DOHH2 (cell line): ENCODE measurements around the gene GSTA1.
"Not testable (repeated sequence)": the region's sequence is repeated elsewhere in the genome, so short reads cannot be mapped to it uniquely, and the experiment has no call there.

Experiments
- EZH2phosphoT487 ChIP-seq: fragments of 200-600 bp; sonication (generic); IDR thresholded peaks from 2 replicates; pipeline ENCODE4 v1.6.1; 2017; ENCODE audit warnings: borderline replicate concordance, mild to moderate bottlenecking, antibody characterized with exemption, low read length, moderate library complexity, mixed read lengths
- TF ChIP-seq, protein P1 (sequence below): fragments of 200-600 bp; sonication (generic); IDR thresholded peaks from one replicate; pipeline ENCODE4 v1.5.1; 2014; ENCODE audit warnings: antibody characterized with exemption, mild to moderate bottlenecking, low read depth, low read length; ENCODE audit not compliant: poor library complexity, severe bottlenecking

DNA sequence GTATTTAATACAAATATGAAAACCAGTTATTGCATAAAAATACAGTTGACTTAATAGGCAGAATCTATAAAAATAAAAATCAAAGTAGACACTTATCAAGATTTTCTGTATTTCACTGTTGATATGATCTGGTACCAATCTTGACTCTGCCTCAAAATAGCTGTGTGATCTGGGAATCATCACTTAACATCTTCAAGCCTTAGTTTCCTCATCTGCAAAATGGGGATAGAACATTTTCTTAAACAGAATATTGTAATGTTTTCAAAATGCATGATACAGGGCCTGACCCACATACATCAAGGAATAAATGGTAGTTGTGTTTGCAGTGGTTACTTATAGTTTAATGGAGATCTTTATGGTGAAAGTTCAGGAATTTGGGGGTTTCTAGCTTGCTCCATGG lies 21.4 kb downstream of the GSTA1 start:
- TF ChIP-seq, protein P1, sequence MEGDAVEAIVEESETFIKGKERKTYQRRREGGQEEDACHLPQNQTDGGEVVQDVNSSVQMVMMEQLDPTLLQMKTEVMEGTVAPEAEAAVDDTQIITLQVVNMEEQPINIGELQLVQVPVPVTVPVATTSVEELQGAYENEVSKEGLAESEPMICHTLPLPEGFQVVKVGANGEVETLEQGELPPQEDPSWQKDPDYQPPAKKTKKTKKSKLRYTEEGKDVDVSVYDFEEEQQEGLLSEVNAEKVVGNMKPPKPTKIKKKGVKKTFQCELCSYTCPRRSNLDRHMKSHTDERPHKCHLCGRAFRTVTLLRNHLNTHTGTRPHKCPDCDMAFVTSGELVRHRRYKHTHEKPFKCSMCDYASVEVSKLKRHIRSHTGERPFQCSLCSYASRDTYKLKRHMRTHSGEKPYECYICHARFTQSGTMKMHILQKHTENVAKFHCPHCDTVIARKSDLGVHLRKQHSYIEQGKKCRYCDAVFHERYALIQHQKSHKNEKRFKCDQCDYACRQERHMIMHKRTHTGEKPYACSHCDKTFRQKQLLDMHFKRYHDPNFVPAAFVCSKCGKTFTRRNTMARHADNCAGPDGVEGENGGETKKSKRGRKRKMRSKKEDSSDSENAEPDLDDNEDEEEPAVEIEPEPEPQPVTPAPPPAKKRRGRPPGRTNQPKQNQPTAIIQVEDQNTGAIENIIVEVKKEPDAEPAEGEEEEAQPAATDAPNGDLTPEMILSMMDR: not testable (repeated sequence)
- not testable (repeated sequence) for TF ChIP-seq EZH2phosphoT487
